Ascending aorta (tissue), 2 donors: Measurements from ENCODE around the gene ANAPC10. TPM values are rescaled to one million over a fixed set of nuclear protein-coding genes. Genes with fewer than 3 reads are reported as not detected.

Source experiments
- DNase-seq, 2 donors: peaks; one replicate each; pipeline ENCODE4 v3.0.0-alpha.2; 2019; ENCODE audit warnings: low spot score in 2 of 2
- H3K27ac ChIP-seq, 2 donors: fragments of 200-600 bp; sonication (generic); one replicate each; pipeline ENCODE4 v1.5.1; 2016 to 2017; ENCODE audit warnings: mild to moderate bottlenecking in 1 of 2
- H3K27me3 ChIP-seq: fragments of 200-600 bp; sonication (generic); one replicate; pipeline ENCODE4 v1.5.1; 2017
- H3K36me3 ChIP-seq, 2 donors: fragments of 200-600 bp; sonication (generic); one replicate each; pipeline ENCODE4 v1.5.1; 2016
- H3K4me1 ChIP-seq, 2 donors: fragments of 200-600 bp; sonication (generic); one replicate each; pipeline ENCODE4 v1.5.1; 2016 to 2017; ENCODE audit warnings: mild to moderate bottlenecking in 1 of 2
- H3K4me3 ChIP-seq, 2 donors: fragments of 200-600 bp; sonication (generic); one replicate each; pipeline ENCODE4 v1.5.1; 2016 to 2017; ENCODE audit warnings: mild to moderate bottlenecking in 1 of 2
- H3K9me3 ChIP-seq, 2 donors: fragments of 200-600 bp; sonication (generic); one replicate each; pipeline ENCODE4 v1.5.1; 2016
- intact Hi-C: fragments of 100-400 bp; cut with DNase I; formaldehyde crosslinking; loops from one replicate; pipeline ENCODE4 v1.15.1; 2023
- total RNA-seq: library from RNA; depleted of rRNA; stranded (reverse); fragments of >200 nt; gene quantifications from one replicate; pipeline ENCODE4 v1.1.0, GENCODE V29; 2016
- TF ChIP-seq, protein P1 (sequence below), 3 experiments: fragments of 200-600 bp in 2 of 3; fragments of 450-650 bp in 1 of 3; sonication (generic) in 2 of 3; IDR thresholded peaks; one replicate each; pipeline ENCODE4 v1.5.1; 2016 to 2019; ENCODE audit warnings: antibody characterized with exemption in 3 of 3, mild to moderate bottlenecking in 1 of 3, moderate library complexity in 1 of 3

Gene ANAPC10
- total RNA-seq, 1 donor from 2014 or later = 2.6 TPM

DNA sequence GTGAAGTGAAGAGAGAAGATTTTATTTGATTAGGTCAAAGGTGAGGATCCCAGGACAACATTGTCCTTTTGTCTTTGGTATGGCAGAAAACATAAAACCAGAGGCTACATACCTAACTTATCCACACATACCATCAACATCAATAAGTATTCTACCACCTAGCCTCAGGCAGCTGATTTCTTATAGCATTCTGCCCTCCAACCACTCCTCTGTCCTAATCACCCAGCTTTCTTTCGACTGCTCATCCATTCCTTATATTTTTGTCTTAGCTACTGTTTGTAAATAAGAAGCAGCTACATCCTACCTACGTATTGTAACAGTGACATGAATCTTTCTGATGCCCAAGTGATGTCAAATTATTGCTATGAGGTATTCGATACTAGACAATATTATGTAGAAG lies 129.4 kb downstream of the ANAPC10 start:
- Histone ChIP-seq H3K27me3 (no peaks in the 10 kb centered on the region), H3K27ac (no peak overlapping the region), H3K36me3 (no peaks in the 10 kb centered on the region), H3K4me1 (no peaks in the 10 kb centered on the region), H3K4me3 (no peak overlapping the region), H3K9me3 (no peaks in the 10 kb centered on the region)
- DNase-seq = no peak
- TF ChIP-seq, protein P1, sequence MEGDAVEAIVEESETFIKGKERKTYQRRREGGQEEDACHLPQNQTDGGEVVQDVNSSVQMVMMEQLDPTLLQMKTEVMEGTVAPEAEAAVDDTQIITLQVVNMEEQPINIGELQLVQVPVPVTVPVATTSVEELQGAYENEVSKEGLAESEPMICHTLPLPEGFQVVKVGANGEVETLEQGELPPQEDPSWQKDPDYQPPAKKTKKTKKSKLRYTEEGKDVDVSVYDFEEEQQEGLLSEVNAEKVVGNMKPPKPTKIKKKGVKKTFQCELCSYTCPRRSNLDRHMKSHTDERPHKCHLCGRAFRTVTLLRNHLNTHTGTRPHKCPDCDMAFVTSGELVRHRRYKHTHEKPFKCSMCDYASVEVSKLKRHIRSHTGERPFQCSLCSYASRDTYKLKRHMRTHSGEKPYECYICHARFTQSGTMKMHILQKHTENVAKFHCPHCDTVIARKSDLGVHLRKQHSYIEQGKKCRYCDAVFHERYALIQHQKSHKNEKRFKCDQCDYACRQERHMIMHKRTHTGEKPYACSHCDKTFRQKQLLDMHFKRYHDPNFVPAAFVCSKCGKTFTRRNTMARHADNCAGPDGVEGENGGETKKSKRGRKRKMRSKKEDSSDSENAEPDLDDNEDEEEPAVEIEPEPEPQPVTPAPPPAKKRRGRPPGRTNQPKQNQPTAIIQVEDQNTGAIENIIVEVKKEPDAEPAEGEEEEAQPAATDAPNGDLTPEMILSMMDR (IDR thresholded peaks at IDR 0.05) = no peak
- intact Hi-C loops = no loop called here

DNA sequence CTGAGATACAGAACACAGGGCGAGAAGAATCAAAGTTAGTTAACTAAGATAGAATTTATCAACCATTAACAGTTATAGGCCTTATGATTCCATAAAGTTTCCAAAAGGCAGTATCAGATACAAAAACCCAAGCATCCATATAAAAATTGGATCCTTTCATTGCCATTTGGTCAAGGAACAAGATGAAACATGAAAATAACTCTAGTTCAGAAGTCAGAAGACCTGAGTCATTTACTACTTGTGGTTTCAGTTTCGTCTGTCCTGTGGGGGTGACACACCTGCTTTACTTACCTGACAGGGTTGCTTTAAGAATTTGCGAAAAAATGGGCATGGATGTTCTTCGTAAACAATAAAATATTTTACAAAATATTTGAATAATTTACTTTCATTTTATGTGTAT lies 130.8 kb downstream of the ANAPC10 start:
- H3K36me3 ChIP-seq = no peaks in the 10 kb centered on the region
- intact Hi-C loops = no loop called here
- H3K27ac ChIP-seq = no peak overlapping the region
- TF ChIP-seq, protein P1 (IDR thresholded peaks at IDR 0.05) = no peak
- no peaks in the 10 kb centered on the region for H3K9me3 ChIP-seq
- H3K4me1 ChIP-seq = no peaks in the 10 kb centered on the region
- no peaks in the 10 kb centered on the region for H3K27me3 ChIP-seq
- H3K4me3 ChIP-seq = no peak overlapping the region
- DNase-seq = no peak

DNA sequence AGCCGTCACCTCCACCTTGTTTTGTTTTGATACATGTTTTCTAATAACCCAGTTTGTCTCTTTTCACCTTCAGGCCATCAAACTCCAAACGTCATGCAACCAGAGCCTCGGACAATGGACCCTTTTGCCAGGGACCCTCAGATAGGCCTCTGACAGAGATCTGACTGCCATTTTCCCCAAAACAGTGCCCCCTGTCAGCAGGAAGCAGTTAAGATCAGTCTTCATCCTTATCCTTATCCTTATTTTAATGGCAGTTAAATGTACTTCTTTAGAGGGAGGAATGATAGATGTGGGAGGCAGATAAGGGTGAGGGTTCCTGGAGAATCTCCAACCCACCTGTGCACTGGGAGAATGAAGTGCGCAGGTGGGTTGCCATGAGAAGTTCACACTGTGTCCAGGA lies 135.7 kb downstream of the ANAPC10 start:
- TF ChIP-seq, protein P1 (IDR thresholded peaks at IDR 0.05) = no peak
- Histone ChIP-seq H3K4me3 (no peak overlapping the region), H3K4me1 (no peaks in the 10 kb centered on the region), H3K27ac (no peak overlapping the region), H3K27me3 (no peaks in the 10 kb centered on the region), H3K36me3 (no peaks in the 10 kb centered on the region), H3K9me3 (peaks cover 2 to 22% of the 10 kb centered on the region in 2 donors)
- DNase-seq = no peak
- intact Hi-C loops = no loop called here

DNA sequence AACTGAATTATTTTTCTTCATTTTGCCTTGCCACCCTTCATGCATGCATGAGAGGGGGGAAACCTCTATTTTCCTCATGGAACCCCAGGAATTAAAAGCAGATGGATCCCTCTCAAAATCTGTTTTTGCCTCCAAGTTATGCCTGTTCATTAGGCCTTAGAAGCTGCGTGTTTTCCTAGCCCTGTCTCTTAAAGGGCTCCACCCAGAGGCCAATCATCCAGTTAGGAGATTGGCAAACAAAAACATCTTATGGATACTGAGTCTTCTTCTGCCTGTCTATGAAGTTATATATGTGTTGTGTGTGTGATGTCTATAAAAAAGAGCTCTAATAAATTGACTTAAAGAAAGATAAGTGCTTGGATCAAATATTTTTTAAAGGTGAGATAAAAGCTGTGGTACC lies 142.9 kb downstream of the ANAPC10 start:
- TF ChIP-seq, protein P1 (IDR thresholded peaks at IDR 0.05) = no peak
- H3K27ac ChIP-seq = no peak overlapping the region
- H3K4me3 ChIP-seq = no peak overlapping the region
- H3K36me3 ChIP-seq = no peaks in the 10 kb centered on the region
- peaks cover 7 to 64% of the 10 kb centered on the region in 2 donors for H3K9me3 ChIP-seq
- no peaks in the 10 kb centered on the region for H3K4me1 ChIP-seq
- H3K27me3 ChIP-seq = no peaks in the 10 kb centered on the region
- intact Hi-C loops = no loop called here
- no peak for DNase-seq

DNA sequence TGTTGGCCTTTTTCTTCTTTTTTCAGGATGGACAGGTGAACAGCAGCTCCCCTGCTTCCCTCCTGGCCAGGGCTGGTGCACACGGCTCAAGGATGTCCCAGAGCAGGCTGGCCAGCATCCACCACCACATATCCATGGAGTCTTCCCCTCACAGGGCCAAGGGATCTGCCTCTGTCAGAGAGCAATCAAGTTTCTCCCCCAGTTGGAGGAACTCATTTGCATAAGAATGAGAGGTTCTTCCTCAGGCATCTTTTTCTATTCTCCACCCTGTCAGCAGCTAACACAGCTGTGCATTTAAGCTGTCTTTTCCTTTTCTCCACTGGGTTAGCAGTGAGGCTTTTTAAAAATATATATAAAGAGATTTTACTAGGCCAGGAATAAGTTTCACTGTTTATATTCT lies 143.8 kb downstream of the ANAPC10 start:
- Histone ChIP-seq H3K4me1 (no peaks in the 10 kb centered on the region), H3K4me3 (no peak overlapping the region), H3K27me3 (no peaks in the 10 kb centered on the region), H3K36me3 (no peaks in the 10 kb centered on the region), H3K27ac (no peak overlapping the region), H3K9me3 (peaks cover 7 to 64% of the 10 kb centered on the region in 2 donors)
- intact Hi-C loops = no loop called here
- TF ChIP-seq, protein P1 (IDR thresholded peaks at IDR 0.05) = no peak
- DNase-seq = no peak

DNA sequence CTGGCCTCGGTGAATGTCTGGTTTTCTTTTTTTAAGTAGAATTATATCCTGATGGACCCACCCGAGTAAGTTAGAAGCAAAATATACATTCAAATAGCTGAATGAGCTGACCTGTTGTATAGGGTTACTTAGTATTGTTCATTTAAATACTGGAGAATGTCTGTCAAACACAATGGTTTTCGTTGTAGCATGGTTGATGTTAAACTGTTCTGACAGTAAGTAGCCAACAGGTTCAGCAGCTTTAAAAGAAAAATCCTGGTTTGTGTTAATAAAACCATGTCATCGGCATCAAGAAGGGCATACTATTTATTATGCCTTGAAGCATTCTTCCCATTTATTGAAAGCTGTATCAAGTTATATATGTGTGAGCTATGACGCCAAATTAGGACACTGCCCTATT lies 149.6 kb downstream of the ANAPC10 start:
- no peak for DNase-seq
- H3K4me1 ChIP-seq = no peaks in the 10 kb centered on the region
- intact Hi-C loops = no loop called here
- no peak overlapping the region for H3K4me3 ChIP-seq
- H3K27ac ChIP-seq = no peak overlapping the region
- no peaks in the 10 kb centered on the region for H3K36me3 ChIP-seq
- peaks cover 0 to 11% of the 10 kb centered on the region in 2 donors for H3K9me3 ChIP-seq
- TF ChIP-seq, protein P1 (IDR thresholded peaks at IDR 0.05) = no peak
- H3K27me3 ChIP-seq = no peaks in the 10 kb centered on the region
